COLO668 (cell line): Measurements from ENCODE around the gene MLXIP.

Experiments
- DNase-seq: peaks from one replicate; lab custom pipeline; 2025; ENCODE audit not compliant: unreplicated experiment; lab: John Stamatoyannopoulos, UW

MLXIP gene

DNA sequence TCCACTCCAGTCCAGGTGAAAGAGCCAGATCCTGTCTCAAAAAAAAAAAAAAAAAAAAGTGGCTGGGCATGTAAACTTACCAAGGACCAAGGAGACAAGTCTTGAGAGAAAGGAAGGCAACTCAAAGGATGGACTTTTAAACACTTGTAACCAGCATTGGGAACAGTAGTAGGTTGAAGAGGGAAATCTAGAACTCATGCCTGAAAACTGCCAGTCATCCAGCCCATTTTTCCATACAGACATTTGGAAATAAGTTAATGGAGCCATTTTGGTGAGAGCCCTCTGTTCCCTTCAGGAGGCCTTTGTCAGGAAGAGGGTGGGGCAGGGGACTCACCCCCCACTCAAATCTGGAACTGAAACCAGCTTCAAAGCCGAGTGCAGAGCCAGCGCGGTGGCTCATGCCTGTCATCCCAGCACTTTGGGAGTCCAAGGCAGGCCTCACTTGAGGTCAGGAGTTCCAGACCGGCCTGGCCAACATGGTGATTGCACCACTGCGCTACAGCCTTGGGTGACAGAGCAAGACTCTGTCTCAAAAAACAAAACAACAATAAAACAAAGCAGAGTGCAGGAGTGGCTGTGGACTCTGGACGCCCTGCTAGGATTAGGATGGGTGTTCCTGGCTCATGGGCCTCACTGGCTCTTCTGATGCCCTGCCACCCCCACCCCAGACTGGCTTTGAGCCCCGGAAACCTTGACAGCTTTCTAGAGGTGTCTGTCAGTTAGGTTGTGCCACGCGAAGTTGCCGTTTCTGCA, 1.6 kb upstream of the MLXIP start:
- no peak for DNase-seq

DNA sequence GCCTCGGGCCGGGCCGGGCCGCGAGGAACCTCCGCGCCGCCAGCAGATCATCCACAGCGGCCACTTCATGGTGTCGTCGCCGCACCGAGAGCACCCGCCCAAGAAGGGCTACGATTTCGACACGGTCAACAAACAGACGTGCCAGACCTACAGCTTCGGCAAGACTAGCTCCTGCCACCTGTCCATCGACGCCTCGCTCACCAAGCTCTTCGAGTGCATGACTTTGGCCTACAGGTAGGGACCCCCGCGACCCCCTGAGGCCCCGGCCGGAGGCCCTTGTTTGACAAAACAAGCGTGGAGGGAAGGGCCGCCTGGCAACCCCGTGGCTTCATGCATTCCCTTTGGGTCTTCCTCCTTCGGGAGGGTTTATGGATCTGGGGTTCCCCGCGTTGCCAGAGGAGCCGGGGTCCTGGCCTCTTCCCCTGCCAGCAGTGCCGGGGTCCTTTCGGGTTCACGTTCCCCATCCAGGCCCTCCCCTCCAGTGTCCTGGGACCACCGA, 526 bp downstream of the MLXIP start:
- DNase-seq, result peak; percentile 59

DNA sequence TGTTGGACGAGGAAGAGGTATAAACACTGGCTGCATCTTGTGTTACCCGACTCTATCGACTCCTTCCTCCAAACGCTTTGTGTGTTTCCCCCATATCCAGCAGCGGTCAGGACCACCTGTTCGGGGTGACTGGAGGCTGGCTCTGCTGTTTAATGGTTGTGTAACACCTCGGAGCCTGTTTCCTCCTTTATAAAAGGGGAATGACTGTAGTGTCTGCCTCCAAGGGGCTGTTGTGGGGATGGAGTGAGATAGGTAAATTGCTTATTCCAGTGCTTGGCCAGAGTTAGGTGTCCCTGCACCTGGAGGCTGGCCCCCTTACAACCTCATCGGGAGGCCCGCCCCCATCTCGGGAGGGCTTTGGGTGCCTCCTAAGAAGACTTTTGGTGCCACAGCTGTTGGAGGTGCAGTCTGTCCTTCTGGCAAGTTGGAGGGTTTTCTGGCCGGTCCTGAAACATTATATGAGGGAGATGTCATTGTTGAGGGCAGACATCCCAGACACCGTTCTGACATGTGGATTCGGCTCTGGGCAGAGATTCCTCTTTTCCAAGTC, 1.1 kb downstream of the MLXIP start:
- DNase-seq, result peak; percentile 32

DNA sequence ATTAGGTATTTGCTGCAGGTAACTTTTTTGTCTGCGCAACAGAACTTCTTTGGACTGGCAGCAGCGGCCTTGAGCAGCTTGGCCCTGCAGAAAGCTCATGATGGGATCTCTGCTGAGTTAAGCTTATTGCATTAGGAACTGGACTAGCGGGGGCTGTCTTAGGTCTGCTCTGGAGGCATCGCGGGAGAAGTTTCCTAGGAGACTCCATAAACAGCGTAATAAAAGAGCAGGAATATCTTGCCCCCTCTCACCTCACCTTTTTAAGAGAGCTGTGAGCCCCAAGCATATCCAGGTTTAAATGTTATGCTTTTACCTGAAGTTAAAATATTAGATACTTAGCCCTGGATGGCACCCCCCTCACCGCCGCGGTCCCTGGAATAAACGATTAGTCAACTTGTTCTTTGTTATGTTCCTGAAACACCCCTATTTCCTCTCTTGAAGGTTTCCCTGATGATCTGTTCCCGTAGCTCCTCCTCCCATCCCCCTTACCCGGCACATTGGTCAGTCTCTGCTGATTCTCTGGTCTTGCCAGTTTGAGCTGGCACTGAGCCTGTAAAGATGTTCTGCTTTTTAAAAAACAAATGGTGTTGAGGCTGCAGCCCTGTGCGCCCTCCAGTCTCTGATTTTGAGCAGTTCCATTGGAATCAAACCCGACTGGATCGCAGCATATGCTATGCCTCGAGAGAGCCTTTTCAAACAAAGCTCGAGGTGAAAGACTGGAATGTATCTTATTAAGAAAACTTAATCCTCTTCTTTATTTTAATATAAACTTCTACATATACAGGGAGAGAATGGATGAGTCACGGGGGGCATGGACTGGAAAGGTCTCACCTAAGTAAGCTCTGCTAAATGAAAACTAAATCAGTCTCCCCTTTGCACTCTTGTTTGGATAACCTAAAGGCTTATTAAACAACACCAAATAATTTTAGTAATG, 1.9 kb downstream of the MLXIP start:
- DNase-seq, result peak; percentile 36

DNA sequence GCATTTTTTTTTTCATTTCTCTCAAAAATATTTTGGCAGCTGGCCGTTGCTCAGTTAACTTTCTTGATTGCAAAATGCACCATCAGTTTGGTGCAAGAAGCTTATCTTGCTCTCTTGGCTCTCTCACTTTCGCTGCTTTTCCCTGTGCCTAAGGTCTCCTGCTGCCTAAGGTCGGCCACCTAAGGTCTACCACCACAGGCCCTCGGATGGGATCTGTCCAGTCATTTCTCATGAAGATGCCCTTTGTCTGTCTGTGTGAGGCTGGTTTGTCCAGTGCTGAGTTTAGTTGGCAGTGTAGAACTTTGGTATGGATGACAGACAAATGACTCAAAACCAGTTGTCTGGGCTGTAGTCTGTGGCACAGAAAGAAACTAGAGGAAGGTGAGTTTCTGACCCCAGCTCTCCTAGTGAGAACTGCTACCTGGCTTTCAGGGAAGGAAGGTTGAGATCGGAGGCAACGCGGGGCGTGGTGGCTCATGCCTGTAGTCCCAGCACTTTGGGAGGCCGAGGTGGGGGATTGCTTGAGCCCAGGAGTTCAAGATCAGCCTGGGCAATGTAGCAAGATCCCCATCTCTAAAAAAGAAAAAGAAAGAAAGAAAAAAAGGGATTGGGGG, 2.6 kb downstream of the MLXIP start:
- DNase-seq, result no peak

DNA sequence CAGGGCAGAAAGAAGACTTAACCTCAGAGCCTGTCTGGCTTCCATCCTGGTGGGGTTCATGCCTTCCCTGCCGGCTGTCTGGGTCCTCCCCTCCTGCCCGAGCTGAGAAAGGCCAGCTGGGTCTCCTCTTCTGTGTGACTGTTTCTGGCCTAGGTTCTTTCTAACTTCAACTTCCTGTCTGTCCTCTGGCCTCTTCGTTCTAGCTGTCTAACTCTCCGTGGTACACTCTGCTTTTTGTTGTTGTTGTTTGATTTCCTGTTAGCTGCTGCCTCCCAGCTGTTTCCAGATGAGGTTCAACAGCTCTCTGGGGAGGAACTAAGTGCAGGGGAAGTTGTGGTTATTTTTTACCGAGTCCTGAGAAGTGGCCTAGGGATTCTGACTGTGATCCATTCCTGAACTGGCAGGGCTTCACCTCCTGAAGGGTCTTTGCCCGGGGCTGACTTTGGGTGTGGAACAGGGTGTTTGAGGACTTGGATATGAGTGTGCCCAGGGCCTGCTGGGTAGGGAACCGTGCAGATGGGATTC, 3.2 kb downstream of the MLXIP start:
- no peak for DNase-seq

DNA sequence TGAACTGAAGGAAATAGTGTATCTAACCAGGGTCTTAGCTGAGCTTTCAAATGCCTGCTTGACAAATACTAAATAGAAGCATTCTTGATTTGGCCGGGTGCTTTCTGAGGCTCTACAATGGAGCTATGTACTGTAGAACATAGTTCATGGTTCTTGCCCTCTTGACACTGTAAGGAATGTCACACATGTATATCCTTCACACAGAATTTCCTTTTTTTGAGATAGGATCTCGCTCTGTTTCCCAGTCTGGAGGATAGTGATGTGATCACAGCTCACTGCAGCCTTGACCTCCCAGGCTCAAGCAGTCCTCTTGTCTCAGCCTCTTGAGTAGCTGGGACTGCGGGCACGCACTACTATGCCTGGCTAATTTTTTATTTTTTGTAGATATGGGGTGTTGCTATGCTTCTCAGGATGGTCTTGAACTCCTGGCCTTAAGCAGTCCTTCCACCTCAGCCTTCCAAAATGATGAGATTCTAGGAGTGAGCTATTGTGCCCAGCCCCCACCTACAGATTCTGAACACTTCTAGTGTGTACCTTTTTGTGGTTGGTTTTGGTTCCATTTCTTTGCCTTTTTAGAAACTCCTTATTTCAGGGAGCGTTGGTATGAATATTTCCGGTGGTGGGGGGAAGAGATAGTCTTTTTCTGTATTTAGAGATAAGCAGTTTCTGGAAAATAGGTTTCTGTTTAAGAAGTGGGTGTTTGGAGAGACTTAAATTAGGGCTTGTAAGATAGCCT, 4.2 kb downstream of the MLXIP start:
- no peak for DNase-seq

DNA sequence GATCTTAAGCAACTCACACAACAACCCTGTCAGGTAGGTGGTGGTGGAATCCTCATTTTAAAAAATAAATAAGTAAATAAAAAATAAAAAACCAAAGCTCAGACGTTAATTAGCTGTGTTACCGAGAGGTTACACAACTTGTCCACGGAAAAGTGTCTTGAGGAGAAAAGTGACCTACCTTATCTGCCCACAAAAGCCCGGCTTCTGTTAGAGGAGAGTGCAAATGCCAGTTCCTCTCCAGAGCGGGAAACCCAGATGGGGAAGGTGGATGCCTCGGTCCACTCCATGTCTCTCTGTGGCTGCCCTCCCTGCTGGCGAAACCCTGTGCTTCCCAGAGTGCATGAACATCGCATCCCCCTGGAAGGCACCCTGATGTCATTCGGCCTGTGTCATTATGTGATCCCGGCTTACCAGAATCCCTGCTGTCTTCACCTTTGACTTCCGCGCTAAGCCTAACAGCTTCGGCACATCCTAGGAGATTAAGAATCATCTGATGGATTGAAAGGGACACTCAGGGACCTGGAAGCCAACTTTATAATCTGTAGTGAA, 6.4 kb downstream of the MLXIP start:
- DNase-seq, result no peak

DNA sequence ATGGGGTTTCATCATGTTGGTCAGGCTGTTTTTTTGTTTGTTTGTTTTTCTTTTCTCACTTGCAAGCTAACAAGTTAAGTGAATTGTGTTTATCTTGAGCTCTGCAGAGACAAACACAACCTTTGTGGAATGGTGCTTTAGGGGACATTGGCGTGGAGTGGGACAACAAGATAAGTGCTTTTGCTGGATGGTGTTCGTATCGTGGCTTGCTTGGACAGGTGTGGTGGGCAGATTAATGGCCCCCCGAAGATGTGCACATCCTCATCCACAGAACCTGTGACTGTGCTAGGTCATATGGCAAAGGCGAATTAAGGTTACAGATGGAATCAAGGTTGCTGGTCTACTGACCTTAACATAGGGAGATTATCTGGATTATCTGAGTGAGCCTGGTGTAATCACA, 7.0 kb downstream of the MLXIP start:
- DNase-seq, result no peak

DNA sequence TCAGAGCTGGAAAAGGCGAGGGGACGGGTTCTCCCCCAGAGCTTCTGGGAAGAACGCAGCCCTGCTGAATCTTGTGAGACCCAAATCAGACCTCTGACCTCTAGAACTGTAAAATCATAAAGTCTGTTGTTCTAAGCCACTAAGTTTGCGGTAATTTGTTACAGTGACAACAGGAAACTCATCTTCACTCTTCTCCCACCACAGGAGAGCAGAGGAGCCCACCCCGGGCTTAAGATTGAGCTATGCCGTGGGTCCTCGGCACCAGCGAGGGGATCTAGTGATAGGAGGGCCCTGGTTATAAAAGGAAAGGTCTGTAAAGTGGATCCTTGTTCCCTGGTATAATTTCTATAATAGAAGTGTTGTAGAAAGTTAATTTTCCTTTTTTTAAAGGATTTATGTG, 7.6 kb downstream of the MLXIP start:
- DNase-seq, result no peak

DNA sequence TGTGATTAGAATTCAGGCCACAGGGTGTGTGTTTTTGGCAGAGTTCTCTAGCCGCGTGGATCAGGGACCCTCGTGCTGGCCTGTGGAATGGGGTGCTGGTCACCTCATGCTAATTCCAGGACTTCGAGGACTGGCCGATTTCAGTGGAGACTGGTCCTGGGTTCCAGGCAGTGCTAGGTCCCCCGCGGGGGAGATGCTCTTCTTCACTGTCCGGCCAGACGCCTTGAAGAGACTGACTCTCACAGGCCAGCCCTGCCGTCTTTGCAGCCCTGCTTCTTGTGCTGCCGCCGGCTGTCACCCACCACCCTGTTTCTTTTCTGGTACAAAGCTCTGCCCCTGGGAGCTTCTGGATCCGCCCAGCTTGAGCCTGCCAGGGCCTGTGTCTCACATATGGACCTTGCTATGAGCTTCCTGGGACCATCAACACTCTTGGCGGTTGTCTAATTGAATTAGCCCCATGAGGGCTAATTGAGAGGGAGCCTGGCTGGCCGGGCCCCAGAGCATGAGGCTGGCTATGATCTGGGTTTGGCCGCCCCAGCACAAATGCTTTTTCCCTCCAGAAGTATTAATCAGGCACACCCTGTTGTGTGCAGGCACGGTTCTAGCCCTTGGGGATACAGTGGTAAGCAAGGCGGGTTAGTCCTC, 8.2 kb downstream of the MLXIP start:
- DNase-seq, result no peak

DNA sequence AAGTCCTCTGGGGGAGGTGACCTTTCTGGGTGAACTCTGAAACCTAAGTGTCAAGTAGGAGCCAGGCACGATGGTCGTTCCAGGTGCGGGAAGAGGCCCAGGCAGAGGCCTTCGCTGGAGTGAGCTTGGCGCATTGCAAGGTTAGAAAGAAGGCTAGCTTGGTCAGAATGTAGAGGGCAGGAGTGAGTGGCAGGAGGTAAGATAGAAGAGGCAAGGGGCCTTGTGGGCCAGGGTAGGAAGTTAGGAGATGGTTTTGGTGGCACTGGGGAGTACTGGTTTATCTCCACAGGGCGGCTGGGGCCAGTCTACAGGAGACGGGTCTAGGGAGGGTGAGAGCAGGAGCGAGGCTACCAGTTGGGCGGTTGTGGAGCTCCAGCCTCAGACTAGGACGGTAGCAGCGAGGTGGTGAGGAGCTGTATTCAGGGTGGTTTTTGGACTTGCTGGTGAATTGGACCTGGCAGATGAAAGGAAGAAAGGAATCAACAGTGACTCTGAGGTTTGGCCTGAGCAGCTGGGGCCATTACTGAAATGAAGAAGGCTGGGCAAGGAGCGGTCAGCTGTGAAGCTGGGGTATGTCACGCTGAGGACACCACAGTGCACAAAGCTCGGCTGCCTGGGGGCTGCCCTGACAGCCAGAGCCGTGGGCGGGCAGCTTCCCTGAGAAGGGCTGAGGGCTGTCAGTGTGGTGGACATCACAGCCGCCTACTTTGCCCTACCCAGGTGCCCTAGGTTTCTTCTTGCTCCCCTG, 9.0 kb downstream of the MLXIP start:
- no peak for DNase-seq

DNA sequence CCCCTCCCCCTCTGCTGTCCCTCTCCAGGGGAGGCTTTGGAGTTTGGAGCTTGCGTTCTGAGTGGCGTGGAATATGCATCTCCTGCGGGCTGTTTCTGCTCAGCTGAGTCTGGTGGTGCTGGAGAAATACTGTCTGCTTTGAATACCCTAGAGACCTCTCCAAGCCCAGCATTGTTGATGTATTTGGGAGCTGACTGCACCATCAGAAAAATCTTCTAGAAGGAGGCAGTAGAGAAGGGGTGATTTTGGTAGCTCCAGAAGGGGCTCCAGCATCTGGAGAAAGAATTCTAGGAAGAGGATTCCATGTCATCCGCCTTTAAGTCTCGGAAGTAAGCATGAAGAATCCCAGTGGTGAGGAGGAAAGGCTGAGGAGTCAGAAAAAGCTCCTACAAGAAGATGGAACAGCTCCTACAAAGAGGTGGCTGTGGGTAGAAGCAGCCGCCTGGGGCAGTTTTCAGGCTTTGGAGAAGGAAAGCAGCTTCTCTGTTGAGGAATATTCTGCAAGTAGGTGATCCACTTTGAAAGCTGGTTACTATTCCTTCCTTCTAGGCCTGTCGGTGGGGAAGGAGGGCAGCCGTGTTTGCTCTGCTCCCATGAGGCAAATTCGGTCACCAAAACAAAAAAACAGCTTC, 9.7 kb downstream of the MLXIP start:
- DNase-seq, result no peak

DNA sequence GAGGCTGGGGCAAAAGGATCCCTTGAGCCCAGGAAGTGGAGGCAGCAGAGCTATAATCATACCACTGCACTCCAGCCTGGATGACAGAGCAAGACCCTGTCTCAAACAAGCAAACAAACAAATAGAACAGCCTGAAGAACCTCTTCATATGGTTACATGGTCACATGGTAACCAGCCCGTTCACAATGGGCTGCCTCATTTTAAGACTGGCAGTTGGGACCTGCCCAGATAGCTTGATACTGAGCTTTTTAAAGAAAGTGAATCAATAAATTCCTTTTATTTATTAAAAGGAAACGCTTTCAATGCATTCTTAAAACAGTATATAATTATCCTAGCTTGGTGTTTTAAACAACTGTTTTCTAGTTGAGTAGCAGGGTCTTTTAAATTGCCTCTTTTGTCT, 10.5 kb downstream of the MLXIP start:
- DNase-seq, result no peak

DNA sequence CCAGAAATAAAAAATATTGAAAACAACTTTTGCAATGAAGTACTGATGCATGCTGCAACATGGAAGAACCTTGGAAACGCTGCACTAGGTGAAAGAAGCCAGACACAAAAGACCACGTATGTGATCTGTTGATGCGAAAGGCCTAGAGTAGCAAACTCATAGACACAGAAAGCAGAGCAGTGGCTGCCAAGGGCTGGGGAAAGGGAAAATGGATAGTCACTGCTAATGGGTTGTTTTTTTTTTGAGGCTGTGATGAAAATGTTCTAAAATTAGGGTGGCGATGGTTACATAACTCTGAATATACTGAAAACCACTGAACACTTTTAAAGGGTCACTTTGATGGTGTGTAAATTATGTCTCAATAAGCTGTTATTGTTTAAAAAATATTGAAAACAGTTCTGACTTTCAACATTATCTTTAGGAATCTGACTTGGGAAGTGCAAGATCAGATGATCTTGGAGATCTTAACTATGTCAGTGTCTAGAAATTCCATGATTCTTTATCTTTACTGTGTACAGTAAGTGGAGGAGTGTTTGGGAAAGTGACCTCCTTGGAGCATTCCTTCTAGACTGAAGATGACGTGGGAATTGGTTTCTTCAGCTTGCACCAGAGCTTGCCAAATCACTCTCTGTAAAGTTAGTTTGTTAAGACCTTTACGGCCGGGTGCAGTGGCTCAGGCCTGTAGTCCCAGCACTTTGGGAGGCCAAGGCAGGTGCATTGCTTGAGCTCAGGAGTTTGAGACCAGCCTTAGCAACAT, 12.4 kb downstream of the MLXIP start:
- DNase-seq, result no peak

DNA sequence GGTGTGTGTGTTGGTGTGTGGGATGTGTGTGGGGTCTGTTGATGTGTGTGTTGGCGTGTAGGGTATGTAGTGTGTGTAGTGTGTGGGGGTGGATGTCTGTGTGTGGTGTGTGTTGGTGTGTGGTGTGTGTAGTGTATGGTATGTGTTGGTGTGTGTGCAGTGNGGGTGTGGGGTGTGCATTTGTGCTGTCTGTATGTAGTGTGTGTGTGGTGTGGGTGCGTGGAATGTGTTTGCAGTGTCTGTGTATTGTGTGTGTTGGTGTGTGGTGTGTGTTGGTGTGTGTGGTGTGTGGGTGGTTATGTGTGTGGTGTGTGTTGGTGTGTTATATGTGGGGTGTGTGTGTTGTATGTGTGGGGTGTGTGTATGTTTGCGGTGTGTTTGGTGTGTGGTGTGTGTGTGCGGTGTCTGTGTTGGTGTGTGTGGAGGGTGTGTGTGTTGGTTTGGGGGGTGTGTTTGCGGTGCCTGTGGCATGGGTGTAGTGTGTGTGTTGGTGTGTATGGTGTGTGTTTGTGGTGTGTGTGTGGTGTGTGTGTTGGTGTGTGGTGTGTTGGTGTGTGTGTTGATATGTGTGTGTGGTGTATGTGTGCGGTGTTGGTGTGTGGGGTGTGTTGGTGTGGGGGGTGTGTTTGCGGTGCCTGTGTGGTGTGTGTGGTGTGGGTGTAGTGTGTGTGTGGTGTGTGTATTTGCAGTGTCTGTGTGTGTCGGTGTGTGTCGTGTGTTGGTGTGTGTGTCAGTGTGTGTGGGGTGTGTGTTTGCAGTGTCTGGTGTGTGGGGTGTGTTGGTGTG, 14.7 kb downstream of the MLXIP start:
- DNase-seq, result no peak

DNA sequence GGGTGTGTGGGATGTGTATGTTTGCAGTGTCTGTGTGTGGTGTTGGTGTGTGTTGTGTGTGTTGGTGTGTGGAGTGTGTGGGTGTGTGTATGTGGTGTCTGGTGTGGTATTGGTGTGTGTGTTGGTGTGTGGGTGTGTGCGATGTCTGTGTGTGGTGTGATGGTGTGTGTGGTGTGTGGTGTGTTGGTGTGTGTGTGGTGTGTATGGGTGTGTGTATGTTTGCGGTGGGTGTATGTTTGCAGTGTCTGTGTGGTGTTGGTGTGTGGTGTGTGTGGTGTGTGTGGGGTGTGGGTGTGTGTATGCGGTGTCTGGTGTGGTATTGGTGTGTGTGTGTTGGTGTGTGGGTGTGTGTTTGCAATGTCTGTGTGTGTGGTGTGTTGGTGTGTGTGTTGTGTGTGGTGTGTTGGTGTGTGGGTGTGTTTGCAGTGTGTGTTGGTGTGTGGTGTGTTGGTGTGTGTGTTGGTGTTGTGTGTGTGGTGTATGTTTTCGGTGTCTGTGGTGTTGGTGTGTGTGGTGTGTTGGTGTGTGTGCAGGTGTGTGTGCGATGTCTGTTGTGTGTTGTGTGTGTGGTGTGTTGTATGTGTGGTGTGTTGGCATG, 15.7 kb downstream of the MLXIP start:
- no peak for DNase-seq
